OCI-LY1 (cell line): ENCODE data around the gene CUX1.

ENCODE experiments used
- EZH2 ChIP-seq: fragments of 200-600 bp; sonication (generic), shearing (Covaris generic); IDR thresholded peaks from 2 replicates; pipeline ENCODE4 v1.8.0; 2017; ENCODE audit warnings: borderline replicate concordance, mixed run types, mild to moderate bottlenecking, antibody characterized with exemption, low read length, moderate library complexity, mixed read lengths
- TF ChIP-seq, protein P1 (sequence below): fragments of 200-600 bp; sonication (generic), shearing (Covaris generic); IDR thresholded peaks from 2 replicates; pipeline ENCODE4 v1.5.1; 2017; ENCODE audit warnings: mild to moderate bottlenecking, antibody characterized with exemption, low read length, moderate library complexity, mixed read lengths

DNA sequence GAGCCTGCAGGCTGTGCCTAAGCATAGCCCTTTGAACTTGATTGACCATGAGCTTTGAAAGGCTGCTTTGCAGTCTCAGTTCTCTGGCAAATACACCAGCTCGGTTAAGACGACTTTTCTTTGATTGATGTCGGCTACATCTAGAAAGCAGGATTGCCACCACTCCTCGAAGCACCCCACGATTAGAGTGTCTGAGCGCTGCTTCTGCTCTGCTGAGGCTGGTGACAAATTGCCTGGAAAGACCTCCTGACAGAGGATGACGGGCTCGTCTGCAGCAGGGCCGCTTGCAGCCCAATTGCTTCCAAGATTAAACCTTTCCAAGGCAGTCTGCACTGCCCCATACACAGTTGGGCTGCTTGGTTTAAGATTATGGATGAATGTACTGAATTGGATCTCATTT is 182.0 kb downstream of the CUX1 start:
- TF ChIP-seq, protein P1, sequence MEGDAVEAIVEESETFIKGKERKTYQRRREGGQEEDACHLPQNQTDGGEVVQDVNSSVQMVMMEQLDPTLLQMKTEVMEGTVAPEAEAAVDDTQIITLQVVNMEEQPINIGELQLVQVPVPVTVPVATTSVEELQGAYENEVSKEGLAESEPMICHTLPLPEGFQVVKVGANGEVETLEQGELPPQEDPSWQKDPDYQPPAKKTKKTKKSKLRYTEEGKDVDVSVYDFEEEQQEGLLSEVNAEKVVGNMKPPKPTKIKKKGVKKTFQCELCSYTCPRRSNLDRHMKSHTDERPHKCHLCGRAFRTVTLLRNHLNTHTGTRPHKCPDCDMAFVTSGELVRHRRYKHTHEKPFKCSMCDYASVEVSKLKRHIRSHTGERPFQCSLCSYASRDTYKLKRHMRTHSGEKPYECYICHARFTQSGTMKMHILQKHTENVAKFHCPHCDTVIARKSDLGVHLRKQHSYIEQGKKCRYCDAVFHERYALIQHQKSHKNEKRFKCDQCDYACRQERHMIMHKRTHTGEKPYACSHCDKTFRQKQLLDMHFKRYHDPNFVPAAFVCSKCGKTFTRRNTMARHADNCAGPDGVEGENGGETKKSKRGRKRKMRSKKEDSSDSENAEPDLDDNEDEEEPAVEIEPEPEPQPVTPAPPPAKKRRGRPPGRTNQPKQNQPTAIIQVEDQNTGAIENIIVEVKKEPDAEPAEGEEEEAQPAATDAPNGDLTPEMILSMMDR, result no peak
- no peak for TF ChIP-seq EZH2
